Aortic smooth muscle cell (primary cell): Measurements from ENCODE around the gene SLC25A52. TPM values are rescaled to one million over a fixed set of nuclear protein-coding genes. Genes with fewer than 3 reads are reported as not detected.

Source experiments
- total RNA-seq: library from RNA; depleted of rRNA; stranded (reverse); fragments of >200 nt; gene quantifications from 2 replicates; pipeline ENCODE4 v1.2.3, GENCODE V29; 2014

The SLC25A52 gene, protein sequence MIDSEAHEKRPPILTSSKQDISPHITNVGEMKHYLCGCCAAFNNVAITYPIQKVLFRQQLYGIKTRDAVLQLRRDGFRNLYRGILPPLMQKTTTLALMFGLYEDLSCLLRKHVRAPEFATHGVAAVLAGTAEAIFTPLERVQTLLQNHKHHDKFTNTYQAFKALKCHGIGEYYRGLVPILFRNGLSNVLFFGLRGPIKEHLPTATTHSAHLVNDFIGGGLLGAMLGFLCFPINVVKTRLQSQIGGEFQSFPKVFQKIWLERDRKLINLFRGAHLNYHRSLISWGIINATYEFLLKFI
- 0.06 and 0.13 TPM in 2 replicates for total RNA-seq

DNA sequence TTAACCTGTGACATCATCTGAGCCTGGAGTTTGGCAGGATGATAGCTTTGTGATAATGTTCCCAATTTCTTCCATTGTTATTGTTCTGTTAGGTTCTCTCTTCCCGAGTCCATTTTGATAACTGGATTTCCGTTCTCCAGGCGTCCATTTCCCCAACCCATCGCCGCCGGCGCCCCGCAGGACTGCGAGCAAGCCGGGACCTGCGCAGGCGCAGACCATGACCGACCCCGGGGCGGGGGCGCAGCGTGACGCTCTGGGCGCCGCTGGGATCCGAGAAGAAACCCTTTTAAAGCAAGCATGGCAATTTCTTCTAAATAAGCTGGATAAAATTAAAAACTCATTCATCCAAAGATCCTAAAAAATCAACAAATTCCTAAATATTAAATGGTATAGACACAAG, at the start of gene SLC25A52:
SLC25A52 (minus strand) TSS at position 186 of the 400 bp plus-strand sequence. CDS start 219 bp downstream, outside the sequence.

Other genes with a start within 250 kb of the SLC25A52 start
- not detected in 2 replicates for gene TTR, start 169.0 kb downstream of the SLC25A52 start, total RNA-seq
- gene B4GALT6, start 76.3 kb downstream of the SLC25A52 start, total RNA-seq, result 0.92 and 2.0 TPM in 2 replicates
- 44.0 and 48.9 TPM in 2 replicates for gene TRAPPC8, start 182.2 kb upstream of the SLC25A52 start, total RNA-seq